Epithelial cell of esophagus (primary cell): ENCODE measurements around the gene STEEP1.

Source experiments
- DNase-seq: peaks from one replicate; pipeline ENCODE4 v3.0.0; 2010; ENCODE audit warnings: low read depth
- H3K4me3 ChIP-seq: 2 replicates; pipeline ENCODE4 v1.5.1; 2011; ENCODE audit warnings: mild to moderate bottlenecking, low read length, control low read depth
- TF ChIP-seq, protein P1 (sequence below): IDR thresholded peaks from 2 replicates; pipeline ENCODE4 v1.5.1; 2011; ENCODE audit warnings: low read depth, mild to moderate bottlenecking, low read length, control low read depth, inconsistent platforms; ENCODE audit not compliant: insufficient read depth; ENCODE audit errors: missing control alignments

STEEP1 gene

DNA sequence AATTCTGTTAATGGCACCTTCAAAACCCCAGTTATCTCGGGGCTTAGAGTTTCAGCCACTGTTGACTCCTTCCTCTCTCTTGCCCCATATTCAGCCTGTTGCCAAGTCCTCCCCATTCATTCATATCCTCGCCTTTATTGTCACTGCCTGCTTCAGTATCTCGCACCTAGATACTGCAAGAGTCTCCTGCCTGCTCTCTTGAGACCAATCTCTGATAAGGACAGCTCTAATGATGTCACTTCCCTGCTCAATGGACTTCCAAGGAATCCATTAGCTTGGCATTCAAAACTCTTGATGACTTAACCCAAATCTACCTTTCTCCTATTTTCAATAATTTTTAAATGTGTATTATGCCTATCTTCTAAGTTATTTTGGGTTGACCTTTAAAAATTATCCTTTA lies 8.0 kb upstream of the STEEP1 start:
- peak overlapping the region; percentile 67 for H3K4me3 ChIP-seq
- TF ChIP-seq, protein P1, sequence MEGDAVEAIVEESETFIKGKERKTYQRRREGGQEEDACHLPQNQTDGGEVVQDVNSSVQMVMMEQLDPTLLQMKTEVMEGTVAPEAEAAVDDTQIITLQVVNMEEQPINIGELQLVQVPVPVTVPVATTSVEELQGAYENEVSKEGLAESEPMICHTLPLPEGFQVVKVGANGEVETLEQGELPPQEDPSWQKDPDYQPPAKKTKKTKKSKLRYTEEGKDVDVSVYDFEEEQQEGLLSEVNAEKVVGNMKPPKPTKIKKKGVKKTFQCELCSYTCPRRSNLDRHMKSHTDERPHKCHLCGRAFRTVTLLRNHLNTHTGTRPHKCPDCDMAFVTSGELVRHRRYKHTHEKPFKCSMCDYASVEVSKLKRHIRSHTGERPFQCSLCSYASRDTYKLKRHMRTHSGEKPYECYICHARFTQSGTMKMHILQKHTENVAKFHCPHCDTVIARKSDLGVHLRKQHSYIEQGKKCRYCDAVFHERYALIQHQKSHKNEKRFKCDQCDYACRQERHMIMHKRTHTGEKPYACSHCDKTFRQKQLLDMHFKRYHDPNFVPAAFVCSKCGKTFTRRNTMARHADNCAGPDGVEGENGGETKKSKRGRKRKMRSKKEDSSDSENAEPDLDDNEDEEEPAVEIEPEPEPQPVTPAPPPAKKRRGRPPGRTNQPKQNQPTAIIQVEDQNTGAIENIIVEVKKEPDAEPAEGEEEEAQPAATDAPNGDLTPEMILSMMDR = no peak

DNA sequence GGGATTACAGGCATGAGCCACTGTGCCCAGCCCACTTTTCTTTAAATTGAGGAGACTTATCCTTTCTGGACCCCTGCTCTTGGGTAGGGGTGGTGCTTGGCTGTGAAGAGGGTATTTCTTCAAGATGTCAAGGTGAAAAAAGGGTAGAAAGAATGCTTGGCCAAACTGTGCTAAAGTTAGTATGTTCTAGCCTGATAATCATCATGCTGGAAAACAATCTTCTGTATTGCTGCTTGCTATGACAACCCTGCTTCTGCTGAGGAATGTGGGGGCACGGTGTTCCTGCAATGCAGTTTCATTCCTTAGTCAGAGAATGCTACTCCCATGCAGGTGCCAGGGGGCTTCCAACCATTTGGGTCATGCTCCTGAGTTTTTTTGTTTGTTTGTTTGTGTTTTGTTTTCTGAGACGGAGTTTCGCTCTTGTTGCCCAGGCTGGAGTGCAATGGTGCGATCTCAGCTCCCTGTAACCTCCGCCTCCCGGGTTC lies 5.2 kb upstream of the STEEP1 start:
- DNase-seq = no peak
- H3K4me3 ChIP-seq = no peak overlapping the region
- TF ChIP-seq, protein P1 = no peak

More for the DNA sequence above, 8.0 kb upstream of the STEEP1 start:
- DNase-seq = no peak

DNA sequence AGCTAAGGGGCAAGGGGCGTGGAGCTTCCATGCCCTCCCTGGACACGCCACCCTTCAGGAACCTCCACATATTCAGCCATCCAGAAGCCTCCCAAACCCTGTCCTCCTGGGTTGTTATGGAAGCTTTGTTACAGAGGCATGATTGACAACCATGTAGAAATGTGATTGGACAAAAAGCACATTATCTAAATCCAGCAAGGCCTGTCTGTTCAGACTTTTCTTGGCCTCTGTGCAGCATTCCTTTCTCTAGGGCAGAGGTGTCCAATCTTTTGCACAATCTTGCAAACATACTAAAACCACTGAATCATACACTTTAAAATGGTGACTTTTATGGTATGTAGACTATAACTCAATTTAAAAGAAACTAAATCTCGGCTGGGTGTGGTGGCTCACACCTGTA lies 12.7 kb downstream of the STEEP1 start:
- TF ChIP-seq, protein P1 = no peak
- H3K4me3 ChIP-seq = no peak overlapping the region
- peak; percentile 66 for DNase-seq

DNA sequence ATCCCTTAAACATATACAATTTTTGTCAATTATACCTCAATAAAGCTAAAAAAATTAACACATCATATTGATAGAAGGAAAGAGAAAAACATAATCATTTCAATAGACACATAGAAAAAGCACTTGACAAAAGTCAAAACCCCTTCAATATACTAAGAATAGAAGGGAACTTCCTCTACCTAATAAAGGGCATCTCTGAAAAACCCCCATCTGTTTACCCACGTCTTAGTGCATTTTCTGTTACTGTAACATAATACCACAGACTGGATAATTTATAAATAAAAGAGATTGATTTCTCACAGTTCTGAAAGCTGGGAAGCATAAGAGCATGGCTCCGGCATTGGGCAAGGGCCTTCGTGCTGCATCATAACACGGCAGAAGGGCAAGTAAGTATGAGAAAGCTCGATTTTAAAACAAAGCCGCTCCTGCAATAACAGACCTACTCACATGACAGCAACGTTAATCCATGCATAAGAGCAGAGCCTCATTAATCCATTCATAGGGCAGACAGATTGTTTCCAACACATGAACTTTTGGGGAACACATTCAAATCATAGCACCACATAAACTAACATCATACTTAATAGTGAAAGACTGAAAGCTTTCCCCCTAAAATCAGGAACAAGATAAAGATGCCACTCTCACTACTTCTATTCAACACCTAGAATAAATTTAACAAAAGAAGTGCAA lies 15.7 kb downstream of the STEEP1 start:
- H3K4me3 ChIP-seq = no peak overlapping the region
- no peak for DNase-seq
- TF ChIP-seq, protein P1 = no peak

DNA sequence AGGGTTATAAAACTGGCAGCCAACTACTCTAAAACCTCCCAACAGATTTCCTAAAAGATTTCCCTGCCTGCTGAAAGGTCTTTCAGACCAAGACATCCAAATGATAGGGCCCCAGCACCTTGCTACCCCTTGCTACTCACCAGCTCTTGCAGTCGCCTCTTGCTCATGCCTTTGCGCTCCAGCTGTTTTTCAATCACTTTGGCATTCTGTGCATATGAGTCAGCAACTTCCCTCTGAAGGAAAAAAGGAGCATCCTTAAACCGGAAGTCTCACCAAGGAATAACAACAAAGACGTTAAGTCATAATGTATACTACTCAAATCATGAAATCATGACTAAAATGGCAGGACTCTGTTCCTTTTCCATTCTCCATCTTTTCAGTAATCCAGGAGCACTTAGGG lies 24.0 kb downstream of the STEEP1 start:
- TF ChIP-seq, protein P1 = no peak
- DNase-seq = peak; percentile 76
- H3K4me3 ChIP-seq = no peak overlapping the region

DNA sequence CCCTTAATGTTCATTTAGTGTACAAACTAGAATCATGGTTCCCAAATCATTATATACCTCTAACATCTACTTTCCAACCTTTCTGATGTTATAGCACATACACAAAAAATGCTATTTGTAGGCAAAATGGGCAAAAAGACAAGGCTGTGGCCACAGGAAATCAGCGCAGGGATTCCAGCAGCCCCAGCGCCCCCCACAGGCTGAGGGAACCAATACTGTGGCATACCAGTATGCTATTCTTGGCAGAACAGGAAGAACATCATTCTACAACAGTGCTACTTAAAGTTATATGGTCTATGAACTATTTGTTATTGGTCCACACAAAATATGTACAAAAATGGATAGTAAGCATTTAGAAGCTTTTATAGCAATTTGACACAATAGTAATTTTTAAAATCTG lies 25.3 kb downstream of the STEEP1 start:
- TF ChIP-seq, protein P1 = no peak
- DNase-seq = no peak
- no peak overlapping the region for H3K4me3 ChIP-seq

DNA sequence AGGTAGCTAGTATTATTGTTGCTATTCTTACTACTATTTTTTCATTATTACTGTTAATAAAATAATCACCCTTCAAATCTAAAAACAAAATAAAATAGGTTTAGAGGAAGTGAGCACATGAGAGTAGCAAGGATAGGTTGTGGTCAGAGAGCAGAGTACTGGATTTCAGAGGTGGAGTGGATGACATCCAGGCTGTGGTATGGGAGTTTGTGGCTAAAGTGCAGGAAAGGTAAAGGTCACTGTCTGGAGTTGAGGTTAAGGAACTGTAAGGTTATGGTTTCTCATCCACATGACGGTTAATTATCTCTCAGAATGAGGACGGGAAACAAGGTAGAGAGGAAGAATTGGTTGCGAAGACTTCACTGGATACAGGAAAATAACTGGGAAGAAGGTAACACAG lies 27.7 kb downstream of the STEEP1 start:
- H3K4me3 ChIP-seq = no peak overlapping the region
- TF ChIP-seq, protein P1 = no peak
- no peak for DNase-seq
